ENCODE data around the gene PPIB. TPM values are rescaled to one million over a fixed set of nuclear protein-coding genes. Genes with fewer than 3 reads are reported as not detected.

The PPIB gene
- total RNA-seq, 1 experiment from 2014 or later, result 410 TPM

GRCh38 chr15:64152507-64153387 lies 10.1 kb downstream of the PPIB start:
- H3K79me2 ChIP-seq (ENCODE audit: low read length), result no peaks in the 10 kb centered on the region
- intact Hi-C loops (cut with micrococcal nuclease), result loop anchor here (5.0 kb wide), 1 partner anchor 55 kb away; the partner anchor contains the start of gene SNX1
- 0 out of 2 replicates have a peak, but pooled peaks have one; percentile 2 for ATAC-seq
- H3K4me2 ChIP-seq (ENCODE audit: low read length), result peak overlapping the region; percentile 86
- H4K20me1 ChIP-seq (ENCODE audit: low read length), result no peaks in the 10 kb centered on the region
- peaks cover 15% of the 10 kb centered on the region for H3K36me3 ChIP-seq (ENCODE audit: low read depth, low read length)
- no peak overlapping the region for H3K27ac ChIP-seq (ENCODE audit: low read length)
- peak overlapping the region; percentile 62 for H3K4me3 ChIP-seq (ENCODE audit: low read length)
- no peak overlapping the region for H3K9ac ChIP-seq (ENCODE audit: low read length)
- no peaks in the 10 kb centered on the region; the same call in 1 of the 2 replicates for H3K4me1 ChIP-seq (ENCODE audit: insufficient read depth, low read length)
- H2AFZ ChIP-seq (ENCODE audit: low read length), result peak overlapping the region; percentile 73
- no peaks in the 10 kb centered on the region for H3K9me3 ChIP-seq (ENCODE audit: low read length)
- DNase-seq, result no peak
- no peak for TF ChIP-seq EZH2 (IDR thresholded peaks at IDR 0.05; ENCODE audit: low read length, unreplicated experiment)
- TF ChIP-seq EZH2phosphoT487 (IDR thresholded peaks at IDR 0.05; ENCODE audit: borderline replicate concordance, low read length), result no peak
- TF ChIP-seq CTCF (conservative IDR thresholded peaks at IDR 0.05; ENCODE audit: low read depth, low read length), result no peak
- POLR2A ChIA-PET (ENCODE audit: unreplicated experiment), result no interaction called here
- H3K9me2 ChIP-seq (replicated peaks; ENCODE audit: low read length), result no peaks in the 10 kb centered on the region
- CTCF ChIA-PET, result interaction anchor here (0.5 kb wide), 1 partner anchor 59 kb away, joined by 3 read pairs; the partner anchor contains the start of gene CIAO2A
- BruUV-seq (replicated peaks), result no TSS peak
- H3K27me3 ChIP-seq (ENCODE audit: low read length), result peaks cover 10% of the 10 kb centered on the region
- H3F3A ChIP-seq (ENCODE audit: low read length, unreplicated experiment), result no peaks in the 10 kb centered on the region

- peaks cover 10% of the 10 kb centered on the region for H3K27me3 ChIP-seq (ENCODE audit: low read length)
- no TSS peak for BruUV-seq (replicated peaks)
- no peaks in the 10 kb centered on the region for H3F3A ChIP-seq (ENCODE audit: low read length, unreplicated experiment)
- no peaks in the 10 kb centered on the region for H3K9me2 ChIP-seq (replicated peaks; ENCODE audit: low read length)
- no peak within 1 kb of the TSS for H3K27ac ChIP-seq (ENCODE audit: low read length)
- no peaks in the 10 kb centered on the region for H3K79me2 ChIP-seq (ENCODE audit: low read length)
- no peaks in the 10 kb centered on the region; the same call in 1 of the 2 replicates for H3K4me1 ChIP-seq (ENCODE audit: insufficient read depth, low read length)
- ATAC-seq (0 out of 2 replicates have a peak, but pooled peaks have one; percentile 1), DNase-seq (no peak)
- peak within 1 kb of the TSS; percentile 62 for H3K4me3 ChIP-seq (ENCODE audit: low read length)
- TF ChIP-seq EZH2phosphoT487 (IDR thresholded peaks at IDR 0.05; ENCODE audit: borderline replicate concordance, low read length) (no peak), EZH2 (IDR thresholded peaks at IDR 0.05; ENCODE audit: low read length, unreplicated experiment) (no peak), CTCF (conservative IDR thresholded peaks at IDR 0.05; ENCODE audit: low read depth, low read length) (no peak)
- H2AFZ ChIP-seq (ENCODE audit: low read length), result peak within 1 kb of the TSS; percentile 73
- H3K9ac ChIP-seq (ENCODE audit: low read length), result no peak within 1 kb of the TSS
- POLR2A ChIA-PET (ENCODE audit: unreplicated experiment), result interaction anchor here (0.6 kb wide), 1 partner anchor 414 kb away, joined by 3 read pairs; no protein-coding TSS in a partner anchor
- no peaks in the 10 kb centered on the region for H4K20me1 ChIP-seq (ENCODE audit: low read length)
- intact Hi-C loops (cut with micrococcal nuclease), result loop anchor here (5.0 kb wide), 1 partner anchor 55 kb away; the partner anchor contains the start of gene SNX1
- H3K4me2 ChIP-seq (ENCODE audit: low read length), result peak within 1 kb of the TSS; percentile 86
- CTCF ChIA-PET, result no interaction called here
- peaks cover 6% of the 10 kb centered on the region for H3K36me3 ChIP-seq (ENCODE audit: low read depth, low read length)
- H3K9me3 ChIP-seq (ENCODE audit: low read length), result no peaks in the 10 kb centered on the region
Measured at GRCh38 chr15:64151727-64152506, 10.9 kb downstream of the PPIB start, which contains the start of gene SNX22. Gene SNX22 (plus strand): TSS chr15:64151731. CDS start chr15:64151776, 45 bp downstream.

Data from PC-3 (cell line).